ENCODE data around the gene PSMA7.

The PSMA7 gene

DNA sequence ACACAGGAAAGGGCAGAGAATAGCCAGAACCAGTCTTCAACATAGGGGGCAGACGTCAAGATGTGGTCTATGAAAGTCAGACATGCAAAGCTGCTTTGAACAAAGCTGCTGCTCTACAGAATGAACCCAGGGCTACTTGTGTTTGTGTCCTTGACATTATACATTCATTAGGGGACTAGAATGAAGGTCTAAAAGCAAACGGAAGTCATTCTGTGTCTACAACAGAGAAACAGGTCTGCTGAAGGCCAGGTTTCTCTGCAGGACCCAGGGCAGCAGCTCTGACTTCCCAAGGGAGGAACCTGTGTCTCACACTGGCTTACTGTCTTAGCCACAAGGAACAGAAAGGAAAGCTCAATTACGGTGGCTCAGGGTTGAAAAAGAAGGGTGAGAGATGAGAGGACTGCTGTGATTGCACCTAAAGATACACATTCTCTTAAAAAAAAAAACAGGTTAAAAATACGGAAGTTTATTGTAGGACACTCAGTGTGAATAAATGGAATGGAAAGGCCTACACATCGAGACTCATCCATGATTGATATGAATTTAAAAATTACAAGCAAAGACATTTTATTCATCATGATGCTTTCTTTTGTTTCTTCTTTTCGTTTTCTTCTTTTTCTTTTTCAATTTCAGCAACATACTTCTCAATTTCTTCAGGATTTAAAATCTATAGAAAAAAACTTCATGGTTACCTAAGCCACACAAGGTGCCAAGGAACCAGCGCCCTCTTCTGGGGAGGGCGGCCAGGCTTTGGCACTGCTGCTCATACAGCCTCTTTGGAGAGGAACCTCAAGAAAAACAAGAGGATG, 6.7 kb downstream of the PSMA7 start:
- peak; percentile 69 for DNase-seq (ENCODE audit: low read depth)
- H3K4me3 ChIP-seq (ENCODE audit: low read length) = no peak overlapping the region
- TF ChIP-seq, protein P1, sequence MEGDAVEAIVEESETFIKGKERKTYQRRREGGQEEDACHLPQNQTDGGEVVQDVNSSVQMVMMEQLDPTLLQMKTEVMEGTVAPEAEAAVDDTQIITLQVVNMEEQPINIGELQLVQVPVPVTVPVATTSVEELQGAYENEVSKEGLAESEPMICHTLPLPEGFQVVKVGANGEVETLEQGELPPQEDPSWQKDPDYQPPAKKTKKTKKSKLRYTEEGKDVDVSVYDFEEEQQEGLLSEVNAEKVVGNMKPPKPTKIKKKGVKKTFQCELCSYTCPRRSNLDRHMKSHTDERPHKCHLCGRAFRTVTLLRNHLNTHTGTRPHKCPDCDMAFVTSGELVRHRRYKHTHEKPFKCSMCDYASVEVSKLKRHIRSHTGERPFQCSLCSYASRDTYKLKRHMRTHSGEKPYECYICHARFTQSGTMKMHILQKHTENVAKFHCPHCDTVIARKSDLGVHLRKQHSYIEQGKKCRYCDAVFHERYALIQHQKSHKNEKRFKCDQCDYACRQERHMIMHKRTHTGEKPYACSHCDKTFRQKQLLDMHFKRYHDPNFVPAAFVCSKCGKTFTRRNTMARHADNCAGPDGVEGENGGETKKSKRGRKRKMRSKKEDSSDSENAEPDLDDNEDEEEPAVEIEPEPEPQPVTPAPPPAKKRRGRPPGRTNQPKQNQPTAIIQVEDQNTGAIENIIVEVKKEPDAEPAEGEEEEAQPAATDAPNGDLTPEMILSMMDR (conservative IDR thresholded peaks at IDR 0.05; ENCODE audit: low read length) = peak; percentile 88

DNA sequence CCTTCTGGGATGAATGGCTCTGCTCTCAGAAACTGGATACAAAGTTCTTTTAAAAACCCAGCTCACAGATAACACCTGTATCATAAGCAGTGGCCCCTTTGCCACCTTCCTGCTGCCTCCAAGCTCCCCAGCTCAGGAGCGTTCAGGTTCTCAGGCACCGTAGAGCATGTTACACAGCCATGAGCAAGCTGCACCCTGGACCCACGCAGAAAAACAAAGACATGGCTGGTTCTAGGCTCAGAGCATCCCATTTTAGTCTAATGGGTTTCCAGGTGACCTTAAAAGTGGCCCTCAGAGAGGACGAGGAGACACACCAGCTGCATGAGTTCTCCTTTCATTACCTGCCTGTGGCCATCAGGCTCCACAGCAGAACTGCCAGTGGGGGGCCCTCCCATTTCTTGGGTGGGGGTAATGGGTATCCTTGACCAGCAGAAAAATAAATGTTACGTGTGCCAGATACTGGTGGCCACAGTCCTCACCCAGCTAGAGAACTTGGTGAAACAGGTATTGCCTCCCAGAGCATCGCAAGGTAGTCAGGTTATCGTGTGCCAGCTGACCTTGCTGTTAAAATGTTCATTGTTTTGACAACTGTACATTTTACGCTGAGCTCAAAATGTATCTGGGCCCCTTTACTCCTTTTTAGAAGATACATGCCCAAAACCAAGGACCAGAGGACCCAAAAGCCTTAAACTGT, 7.5 kb downstream of the PSMA7 start:
- TF ChIP-seq, protein P1 (conservative IDR thresholded peaks at IDR 0.05; ENCODE audit: low read length) = no peak
- DNase-seq (ENCODE audit: low read depth) = no peak
- H3K4me3 ChIP-seq (ENCODE audit: low read length) = no peak overlapping the region

DNA sequence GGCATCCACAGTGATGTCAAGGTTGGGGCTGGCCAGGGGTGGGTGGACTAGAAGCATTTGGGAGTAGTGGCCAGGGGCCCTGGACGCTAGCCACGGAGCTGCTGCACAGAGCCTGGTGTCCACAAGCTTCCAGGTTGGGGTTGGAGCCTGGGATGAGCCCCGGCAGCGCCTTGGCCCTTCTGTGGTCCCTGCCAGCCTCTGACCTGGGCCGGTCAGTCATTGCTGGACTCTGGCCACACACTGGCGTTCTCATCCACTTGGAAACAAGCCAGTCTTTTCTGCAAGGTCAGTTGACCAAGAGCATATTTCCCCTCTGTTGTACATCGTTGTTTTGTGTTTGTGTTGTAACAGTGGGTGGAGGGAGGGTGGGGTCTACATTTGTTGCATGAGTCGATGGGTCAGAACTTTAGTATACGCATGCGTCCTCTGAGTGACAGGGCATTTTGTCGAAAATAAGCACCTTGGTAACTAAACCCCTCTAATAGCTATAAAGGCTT, 8.4 kb downstream of the PSMA7 start:
- H3K4me3 ChIP-seq (ENCODE audit: low read length) = no peak overlapping the region
- TF ChIP-seq, protein P1 (conservative IDR thresholded peaks at IDR 0.05; ENCODE audit: low read length) = no peak
- peak; percentile 33 for DNase-seq (ENCODE audit: low read depth)

DNA sequence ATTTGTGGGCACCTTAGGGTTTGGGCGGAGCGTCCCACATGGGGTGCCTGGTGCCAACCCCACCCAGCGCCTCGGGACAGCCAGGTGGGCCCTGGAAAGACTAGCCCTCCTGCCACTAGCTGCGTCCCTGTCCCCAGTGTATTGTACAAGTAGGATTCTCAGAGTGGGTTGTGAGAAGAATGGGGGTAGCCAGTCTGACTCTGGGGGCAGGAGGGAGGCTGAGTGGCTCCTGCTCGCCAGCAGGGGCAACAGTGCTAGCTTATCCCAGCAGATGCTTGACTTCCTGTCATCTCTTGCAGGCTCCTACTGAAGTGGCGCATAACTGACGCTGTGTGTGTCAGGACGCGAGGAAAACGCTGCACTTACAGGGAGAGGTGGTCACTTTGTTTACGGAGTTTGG, 9.3 kb downstream of the PSMA7 start:
- TF ChIP-seq, protein P1 (conservative IDR thresholded peaks at IDR 0.05; ENCODE audit: low read length) = 0 out of 2 replicates have a peak, but pooled peaks have one; percentile 26
- DNase-seq (ENCODE audit: low read depth) = no peak
- H3K4me3 ChIP-seq (ENCODE audit: low read length) = no peak overlapping the region

DNA sequence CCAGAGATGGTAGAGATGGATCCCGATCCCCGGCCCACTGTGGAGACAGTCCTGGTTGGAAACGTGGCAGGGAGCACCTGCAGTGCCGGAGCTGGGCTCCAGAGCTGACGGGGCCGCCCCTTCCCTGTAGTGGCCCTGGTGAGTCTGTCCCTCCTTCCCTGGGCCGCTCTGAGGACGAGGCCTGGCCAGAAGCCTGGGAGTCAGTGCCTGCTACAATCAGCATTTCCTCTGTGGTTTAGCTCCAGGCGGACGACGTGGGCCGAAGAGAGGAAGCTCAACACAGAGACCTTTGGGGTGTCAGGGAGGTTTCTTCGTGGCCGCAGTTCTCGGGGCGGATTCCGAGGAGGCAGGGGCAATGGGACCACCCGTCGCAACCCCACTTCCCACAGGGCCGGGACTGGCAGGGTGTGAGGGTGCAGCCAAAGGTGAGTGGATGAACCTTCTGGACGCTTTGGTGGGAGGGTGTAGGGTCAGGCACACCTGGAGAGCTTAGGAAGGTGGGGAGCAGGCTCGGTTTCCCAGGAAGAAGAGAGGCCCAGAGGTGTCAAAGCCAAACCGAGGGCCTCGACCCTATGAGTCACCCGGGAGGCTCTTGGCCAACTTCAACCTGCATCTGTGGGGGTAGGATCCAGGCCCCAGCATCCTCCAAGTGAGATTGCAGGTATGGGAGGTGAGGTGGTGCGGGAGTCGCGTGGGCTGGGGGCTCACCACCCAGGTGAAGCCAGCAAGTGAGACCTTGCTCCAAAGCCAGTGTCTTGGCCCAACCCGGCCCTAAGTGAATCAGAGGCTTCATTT, 9.9 kb downstream of the PSMA7 start:
- no peak overlapping the region for H3K4me3 ChIP-seq (ENCODE audit: low read length)
- no peak for DNase-seq (ENCODE audit: low read depth)
- TF ChIP-seq, protein P1 (conservative IDR thresholded peaks at IDR 0.05; ENCODE audit: low read length) = no peak

DNA sequence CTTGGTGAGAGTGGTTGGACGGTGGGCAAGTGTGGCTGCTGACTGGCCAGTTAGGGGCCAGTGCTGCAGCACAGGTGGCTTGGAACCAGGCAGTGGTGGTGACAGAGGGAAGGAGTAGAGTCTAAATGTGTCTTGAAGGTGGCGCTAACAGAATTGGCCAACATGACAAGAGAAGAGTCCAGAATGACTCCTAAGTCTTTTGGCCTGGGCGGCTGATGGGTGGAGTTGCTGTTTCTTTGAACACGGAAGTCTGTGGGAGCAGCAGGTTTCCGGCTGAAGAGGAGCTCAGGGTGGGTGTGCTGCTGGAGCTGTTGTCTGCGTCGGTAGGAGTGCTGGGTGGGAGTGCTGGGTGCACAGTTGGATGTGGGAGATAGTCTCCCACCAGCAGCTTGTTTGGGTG, 10.8 kb downstream of the PSMA7 start:
- no peak overlapping the region for H3K4me3 ChIP-seq (ENCODE audit: low read length)

More for the DNA sequence above, 10.8 kb downstream of the PSMA7 start:
- no peak for DNase-seq (ENCODE audit: low read depth)
- TF ChIP-seq, protein P1 (conservative IDR thresholded peaks at IDR 0.05; ENCODE audit: low read length) = no peak
